Measurements from ENCODE around the gene OTOP2.
"Not testable (repeated sequence)": the region's sequence is repeated elsewhere in the genome, so short reads cannot be mapped to it uniquely, and the experiment has no call there.

OTOP2 gene

GRCh38 chr17:74975943-74976342, 51.9 kb downstream of the OTOP2 start:
- DNase-seq = no peak

- DNase-seq = no peak
These were observed 53.7 kb downstream of the OTOP2 start for GRCh38 chr17:74977802-74978201.

GRCh38 chr17:74978240-74978639, 54.2 kb downstream of the OTOP2 start:
- DNase-seq = no peak

DNA sequence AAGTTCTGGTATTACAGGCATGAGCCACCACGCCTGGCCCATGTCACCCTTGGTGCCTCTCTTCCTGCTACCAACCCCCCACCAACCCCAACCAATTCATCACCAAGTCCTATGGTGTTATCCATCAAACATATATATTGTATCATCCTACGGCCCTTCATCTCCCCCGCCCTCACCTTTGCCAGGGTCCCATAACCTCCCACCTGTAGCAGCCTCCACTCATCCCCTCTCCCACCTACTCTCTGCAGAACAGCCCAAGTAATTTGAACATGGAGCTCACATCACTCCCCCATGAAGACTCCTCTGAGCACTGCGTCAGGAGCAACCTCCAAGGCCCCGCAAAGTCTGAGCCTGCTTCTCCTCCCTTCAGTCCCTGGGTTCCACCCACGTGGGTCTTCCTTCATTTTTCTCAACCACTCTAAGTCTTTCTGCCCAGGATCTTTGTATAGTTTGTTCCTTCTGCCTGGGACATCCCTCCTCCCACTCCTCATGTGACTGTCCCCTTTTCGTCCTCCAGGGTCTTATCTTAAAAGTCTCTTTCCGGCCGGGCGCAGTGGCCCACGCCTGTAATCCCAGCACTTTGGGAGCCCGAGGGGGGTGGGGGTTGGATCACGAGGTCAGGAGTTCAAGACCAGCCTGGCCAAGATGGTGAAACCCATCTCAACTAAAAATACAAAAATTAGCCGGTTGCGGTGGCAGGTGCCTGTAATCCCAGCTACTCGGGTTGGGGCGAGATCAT, 55.5 kb downstream of the OTOP2 start:
- DNase-seq = no peak

DNA sequence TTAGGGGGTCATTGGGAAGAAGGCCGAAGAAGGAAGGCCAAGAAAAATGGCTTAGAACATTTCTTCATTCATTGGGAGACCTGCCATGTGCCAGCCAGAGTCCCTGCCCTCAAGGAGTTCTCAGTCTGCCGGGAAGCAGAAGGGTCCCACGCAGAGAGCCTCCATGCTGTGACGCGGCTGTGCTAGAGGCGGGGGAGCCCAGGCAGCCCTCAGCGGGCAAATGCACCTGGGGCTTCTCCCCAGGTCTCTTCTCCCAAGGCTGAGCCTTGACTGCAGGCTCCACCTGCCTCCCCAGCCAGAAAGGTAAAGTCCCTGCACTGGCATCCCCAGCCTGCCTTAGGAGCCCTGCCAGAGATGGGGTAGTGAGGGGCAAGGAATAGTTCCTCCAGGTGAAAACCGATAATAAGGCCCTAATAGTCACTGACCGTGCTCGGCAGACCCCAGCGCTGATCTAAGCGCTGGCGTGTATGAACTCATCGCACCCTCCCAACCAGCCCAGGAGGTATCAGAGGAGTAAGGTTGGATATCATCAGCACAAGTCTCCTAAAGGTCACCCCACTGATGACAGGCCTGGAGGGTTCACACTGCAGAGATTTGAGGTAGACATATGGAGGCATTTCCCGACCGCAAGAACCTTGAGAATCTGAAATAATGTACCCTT, 57.4 kb downstream of the OTOP2 start:
- DNase-seq = no peak

DNA sequence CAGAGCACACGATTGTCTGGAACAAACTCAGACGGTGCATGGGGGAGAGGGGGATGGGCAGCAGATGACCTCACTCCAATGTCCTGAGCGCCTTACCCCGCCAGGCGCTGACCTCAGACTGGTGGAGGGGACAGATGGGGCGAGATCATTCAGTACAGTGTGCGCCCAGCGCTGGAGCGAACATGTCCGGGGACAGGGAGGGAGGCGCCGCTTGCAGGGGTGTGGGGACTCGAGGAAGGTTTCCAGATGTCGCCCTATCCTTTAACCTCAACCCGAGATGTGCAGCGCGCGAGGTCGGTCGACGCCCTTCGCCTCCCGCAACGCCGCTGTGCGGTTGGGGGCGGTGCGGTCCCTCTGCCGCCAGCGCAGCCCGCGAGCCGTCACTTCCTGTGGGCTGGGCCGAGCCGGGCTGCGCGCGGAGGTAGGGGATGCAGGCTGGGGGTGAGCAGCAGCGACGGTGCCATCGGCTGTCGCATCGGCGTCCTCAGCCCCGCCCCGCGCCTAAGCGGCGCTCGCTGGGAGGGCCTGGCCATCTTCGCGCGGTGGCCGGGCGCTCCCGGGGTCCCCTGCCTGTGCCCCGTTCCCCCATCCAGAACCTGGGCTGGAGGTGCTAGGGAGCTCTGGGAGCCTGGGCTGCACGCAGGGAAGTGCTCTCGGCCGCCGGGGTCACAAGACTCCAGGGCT, 58.0 kb downstream of the OTOP2 start:
- DNase-seq = peak; percentile 89

DNA sequence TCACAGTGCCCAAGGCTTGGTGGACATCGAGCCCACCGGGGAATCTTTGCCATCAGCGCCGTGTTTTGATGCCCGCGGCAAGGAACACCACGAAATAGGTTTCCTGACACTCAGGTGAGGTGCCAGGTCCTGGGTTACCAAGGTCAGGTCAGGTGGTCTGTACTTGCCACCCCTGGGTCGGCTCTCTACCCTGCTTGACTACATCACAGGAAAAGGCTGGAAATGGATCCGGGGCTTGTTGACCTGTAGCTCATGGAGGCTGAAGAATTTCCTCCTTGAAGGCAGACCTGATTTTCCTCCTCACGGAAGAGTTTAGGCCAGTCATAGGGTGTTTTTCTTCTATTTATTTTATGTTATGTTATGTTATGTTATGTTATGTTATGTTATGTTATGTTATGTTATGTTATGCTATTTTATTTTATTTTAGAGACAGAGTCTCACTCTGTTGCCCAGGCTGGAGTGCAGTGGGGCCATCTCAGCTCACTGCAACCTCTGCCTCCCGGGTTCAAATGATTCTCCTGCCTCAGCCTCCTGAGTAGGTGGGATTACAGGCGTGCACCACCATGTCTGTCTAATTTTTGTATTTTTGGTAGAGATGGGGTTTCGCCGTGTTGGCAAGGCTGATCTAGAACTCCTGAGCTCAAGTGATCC, 58.7 kb downstream of the OTOP2 start:
- not testable (repeated sequence) for DNase-seq
